Measurements from ENCODE around the gene BEND7. TPM values are rescaled to one million over a fixed set of nuclear protein-coding genes. Genes with fewer than 3 reads are reported as not detected.

BEND7 gene
- total and polyA plus RNA-seq, 8 donors, result 12.8 to 21.3 (median 19.6) TPM

DNA sequence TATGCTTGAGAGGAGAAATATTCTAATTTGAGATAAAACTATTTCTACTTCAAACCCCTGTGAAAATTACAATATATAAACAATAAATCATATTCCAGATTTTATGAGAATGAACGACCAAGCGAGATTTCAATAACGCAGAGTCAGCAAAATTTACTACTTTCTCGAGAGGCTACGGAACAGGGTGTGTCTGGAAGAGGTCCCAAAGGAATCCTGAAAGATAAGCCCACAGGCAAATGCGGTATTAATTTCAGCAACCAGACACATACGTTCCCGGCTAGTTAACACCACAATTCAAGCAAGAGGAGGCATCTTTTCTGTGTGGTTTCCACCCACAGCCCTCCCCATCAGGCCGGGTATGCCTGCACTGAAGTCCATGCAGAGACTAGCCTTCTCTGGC lies 26.4 kb downstream of the BEND7 start:
- TF ChIP-seq, protein P1, sequence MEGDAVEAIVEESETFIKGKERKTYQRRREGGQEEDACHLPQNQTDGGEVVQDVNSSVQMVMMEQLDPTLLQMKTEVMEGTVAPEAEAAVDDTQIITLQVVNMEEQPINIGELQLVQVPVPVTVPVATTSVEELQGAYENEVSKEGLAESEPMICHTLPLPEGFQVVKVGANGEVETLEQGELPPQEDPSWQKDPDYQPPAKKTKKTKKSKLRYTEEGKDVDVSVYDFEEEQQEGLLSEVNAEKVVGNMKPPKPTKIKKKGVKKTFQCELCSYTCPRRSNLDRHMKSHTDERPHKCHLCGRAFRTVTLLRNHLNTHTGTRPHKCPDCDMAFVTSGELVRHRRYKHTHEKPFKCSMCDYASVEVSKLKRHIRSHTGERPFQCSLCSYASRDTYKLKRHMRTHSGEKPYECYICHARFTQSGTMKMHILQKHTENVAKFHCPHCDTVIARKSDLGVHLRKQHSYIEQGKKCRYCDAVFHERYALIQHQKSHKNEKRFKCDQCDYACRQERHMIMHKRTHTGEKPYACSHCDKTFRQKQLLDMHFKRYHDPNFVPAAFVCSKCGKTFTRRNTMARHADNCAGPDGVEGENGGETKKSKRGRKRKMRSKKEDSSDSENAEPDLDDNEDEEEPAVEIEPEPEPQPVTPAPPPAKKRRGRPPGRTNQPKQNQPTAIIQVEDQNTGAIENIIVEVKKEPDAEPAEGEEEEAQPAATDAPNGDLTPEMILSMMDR (IDR thresholded peaks at IDR 0.05), result no peak
- Histone ChIP-seq H3K4me1 (no peaks in the 10 kb centered on the region), H3K4me3 (no peak overlapping the region), H3K36me3 (no peaks in the 10 kb centered on the region), H3K9me3 (no peaks in the 10 kb centered on the region), H3K27me3 (no peaks in the 10 kb centered on the region), H3K27ac (no peak overlapping the region)
- ATAC-seq (no peak), DNase-seq (no peak)
- intact Hi-C loops (cut with DNase I), result no loop called here

DNA sequence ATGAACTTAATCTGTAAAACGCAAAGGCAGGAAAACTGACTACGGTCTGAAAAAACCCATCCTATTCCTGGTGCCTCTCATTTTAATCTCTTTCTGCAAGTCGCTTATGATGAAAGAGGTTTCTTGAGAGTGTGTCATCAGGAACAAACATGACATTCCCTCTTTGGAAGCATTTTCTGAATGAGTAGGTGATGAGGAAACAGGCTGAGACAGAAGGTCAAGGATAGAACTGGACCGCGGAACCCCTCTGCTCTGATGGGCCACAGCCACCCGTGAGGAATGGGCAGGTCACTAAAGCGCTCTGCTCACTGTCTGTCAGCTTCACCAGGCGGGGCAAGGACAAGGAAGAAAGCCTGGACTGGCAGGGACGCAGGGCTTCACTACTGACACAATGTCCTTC lies 28.6 kb downstream of the BEND7 start:
- no peak for ATAC-seq
- no peak overlapping the region for H3K27ac ChIP-seq
- H3K36me3 ChIP-seq, result peaks cover 0 to 6% of the 10 kb centered on the region in 2 donors
- intact Hi-C loops (cut with DNase I), result no loop called here
- H3K27me3 ChIP-seq, result no peaks in the 10 kb centered on the region
- TF ChIP-seq, protein P1 (IDR thresholded peaks at IDR 0.05), result no peak
- DNase-seq, result no peak
- H3K9me3 ChIP-seq, result no peaks in the 10 kb centered on the region
- no peak overlapping the region for H3K4me3 ChIP-seq
- no peaks in the 10 kb centered on the region for H3K4me1 ChIP-seq

DNA sequence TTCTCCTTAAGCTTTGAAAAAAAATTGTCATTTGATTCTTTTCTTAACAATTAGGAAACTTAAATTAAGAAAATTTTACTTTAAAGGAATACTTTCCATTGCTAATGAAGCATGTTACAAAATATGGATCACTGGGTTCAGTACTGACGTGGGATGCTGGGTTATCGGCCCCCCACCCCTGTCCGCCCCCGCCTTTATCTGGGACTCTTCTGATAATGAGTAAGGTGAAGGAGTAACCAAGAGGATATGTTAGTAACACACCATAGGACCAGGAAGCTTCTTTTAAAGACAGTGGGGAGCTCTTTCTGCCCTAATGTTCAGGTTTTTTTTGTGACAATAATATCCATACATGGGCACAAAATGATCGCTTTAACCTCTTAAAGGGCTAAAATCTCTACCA lies 29.7 kb downstream of the BEND7 start:
- Histone ChIP-seq H3K9me3 (no peaks in the 10 kb centered on the region), H3K4me1 (no peaks in the 10 kb centered on the region), H3K4me3 (no peak overlapping the region), H3K27me3 (no peaks in the 10 kb centered on the region), H3K36me3 (peaks cover 0 to 6% of the 10 kb centered on the region in 2 donors), H3K27ac (no peak overlapping the region)
- intact Hi-C loops (cut with DNase I), result no loop called here
- DNase-seq (no peak), ATAC-seq (no peak)
- TF ChIP-seq, protein P1 (IDR thresholded peaks at IDR 0.05), result no peak

DNA sequence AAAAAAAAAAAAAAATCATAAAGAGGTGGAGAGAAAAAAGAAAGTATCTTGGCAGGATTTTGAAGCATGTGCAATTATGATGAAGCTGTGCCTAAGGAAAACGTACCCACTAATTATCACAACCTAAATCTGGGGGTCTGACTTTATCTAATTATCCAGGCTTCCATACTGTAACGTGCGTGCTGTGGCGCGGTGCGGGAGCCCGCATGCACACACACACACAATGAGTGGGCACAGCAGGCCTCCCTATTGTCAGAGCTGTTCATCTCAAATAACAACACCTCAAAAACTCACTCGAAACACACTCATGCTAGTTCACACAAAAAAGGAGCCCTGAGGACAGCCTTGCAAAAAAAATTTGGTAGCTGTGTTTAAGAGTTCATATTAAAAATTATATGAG lies 31.9 kb downstream of the BEND7 start:
- Histone ChIP-seq H3K9me3 (no peaks in the 10 kb centered on the region), H3K4me1 (no peaks in the 10 kb centered on the region), H3K4me3 (no peak overlapping the region), H3K36me3 (peaks cover 0 to 6% of the 10 kb centered on the region in 2 donors), H3K27me3 (no peaks in the 10 kb centered on the region), H3K27ac (no peak overlapping the region)
- TF ChIP-seq, protein P1 (IDR thresholded peaks at IDR 0.05), result no peak
- intact Hi-C loops (cut with DNase I), result no loop called here
- no peak for DNase-seq
- no peak for ATAC-seq

DNA sequence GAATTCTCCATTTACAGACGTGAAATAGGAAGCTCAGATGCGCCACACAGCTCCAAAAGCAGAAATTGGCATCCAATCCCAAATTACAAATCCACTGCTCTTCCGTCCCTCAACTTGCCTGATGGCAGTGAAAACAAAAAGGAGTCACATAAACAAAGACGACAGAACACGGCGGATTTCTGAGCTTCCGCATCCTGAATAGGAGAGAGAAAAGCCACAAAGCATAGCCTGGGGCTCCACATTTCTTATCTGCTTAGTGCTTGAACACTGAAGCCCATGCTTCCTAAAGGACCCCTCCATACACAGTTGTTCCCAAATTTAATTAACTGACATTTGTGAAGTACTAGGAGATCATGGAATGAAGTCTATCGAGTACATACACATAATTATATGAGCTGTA lies 32.6 kb downstream of the BEND7 start:
- TF ChIP-seq, protein P1 (IDR thresholded peaks at IDR 0.05), result no peak
- Histone ChIP-seq H3K4me1 (no peaks in the 10 kb centered on the region), H3K27ac (no peak overlapping the region), H3K36me3 (peaks cover 0 to 6% of the 10 kb centered on the region in 2 donors), H3K4me3 (no peak overlapping the region), H3K27me3 (no peaks in the 10 kb centered on the region), H3K9me3 (no peaks in the 10 kb centered on the region)
- no peak for DNase-seq
- intact Hi-C loops (cut with DNase I), result no loop called here
- no peak for ATAC-seq
